Measurements from ENCODE around the gene KRTAP4-6.

DNA sequence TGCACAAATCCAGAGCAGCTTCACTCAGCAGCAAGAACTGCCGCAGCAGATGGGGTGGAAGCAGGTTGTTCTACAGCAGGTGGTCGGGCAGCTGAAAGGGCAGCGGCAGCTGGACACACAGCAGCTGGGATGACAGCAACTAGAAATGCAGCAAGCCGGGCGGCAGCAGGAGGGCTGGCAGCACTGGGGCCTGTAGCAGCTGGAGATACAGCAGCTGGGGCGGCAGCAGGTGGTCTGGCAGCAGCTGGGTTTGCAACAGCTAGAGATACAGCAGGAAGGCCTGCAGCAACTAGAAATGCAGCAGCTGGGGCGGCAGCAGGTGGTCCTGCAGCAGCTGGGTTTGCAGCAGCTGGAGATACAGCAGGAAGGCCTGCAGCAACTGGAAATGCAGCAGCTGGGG lies 27.2 kb upstream of the KRTAP4-6 start:
- TF ChIP-seq, protein P1, sequence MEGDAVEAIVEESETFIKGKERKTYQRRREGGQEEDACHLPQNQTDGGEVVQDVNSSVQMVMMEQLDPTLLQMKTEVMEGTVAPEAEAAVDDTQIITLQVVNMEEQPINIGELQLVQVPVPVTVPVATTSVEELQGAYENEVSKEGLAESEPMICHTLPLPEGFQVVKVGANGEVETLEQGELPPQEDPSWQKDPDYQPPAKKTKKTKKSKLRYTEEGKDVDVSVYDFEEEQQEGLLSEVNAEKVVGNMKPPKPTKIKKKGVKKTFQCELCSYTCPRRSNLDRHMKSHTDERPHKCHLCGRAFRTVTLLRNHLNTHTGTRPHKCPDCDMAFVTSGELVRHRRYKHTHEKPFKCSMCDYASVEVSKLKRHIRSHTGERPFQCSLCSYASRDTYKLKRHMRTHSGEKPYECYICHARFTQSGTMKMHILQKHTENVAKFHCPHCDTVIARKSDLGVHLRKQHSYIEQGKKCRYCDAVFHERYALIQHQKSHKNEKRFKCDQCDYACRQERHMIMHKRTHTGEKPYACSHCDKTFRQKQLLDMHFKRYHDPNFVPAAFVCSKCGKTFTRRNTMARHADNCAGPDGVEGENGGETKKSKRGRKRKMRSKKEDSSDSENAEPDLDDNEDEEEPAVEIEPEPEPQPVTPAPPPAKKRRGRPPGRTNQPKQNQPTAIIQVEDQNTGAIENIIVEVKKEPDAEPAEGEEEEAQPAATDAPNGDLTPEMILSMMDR (conservative IDR thresholded peaks at IDR 0.05; ENCODE audit: low read depth, low read length), result no peak
- TF ChIP-seq EZH2 (IDR thresholded peaks at IDR 0.05; ENCODE audit: low read length, unreplicated experiment), result no peak
